ENCODE data around the gene CTRL. TPM values are rescaled to one million over a fixed set of nuclear protein-coding genes. Genes with fewer than 3 reads are reported as not detected.
A peak's percentile ranks its signal among the peaks of the same experiment; 100 is the strongest.

CTRL gene
- polyA plus RNA-seq, 1 of the 3 experiments (the other 2 are of a cell fraction): 1.9 TPM

- no peak for DNase-seq
- Histone ChIP-seq H3F3A (replicated peaks; ENCODE audit: insufficient read depth) (no peaks in the 10 kb centered on the region), H4K20me1 (ENCODE audit: insufficient read depth) (peaks cover 26% of the 10 kb centered on the region), H3K4me2 (no peak overlapping the region), H2AFZ (ENCODE audit: low read depth) (no peak overlapping the region), H3K9me3 (no peaks in the 10 kb centered on the region), H3K4me3 (ENCODE audit: low read depth in 2 of 2, low read length in 1 of 2) (no peak overlapping the region), H3K27me3 (ENCODE audit: insufficient read depth) (no peaks in the 10 kb centered on the region), H3K79me2 (ENCODE audit: insufficient read depth) (peaks cover 23% of the 10 kb centered on the region), H3K27ac (ENCODE audit: low read depth in 2 of 2, low read length in 1 of 2) (no peak overlapping the region; a peak in 1 of 4 replicates), H3K9ac (no peak overlapping the region), H3K9me2 (no peaks in the 10 kb centered on the region), H3K4me1 (ENCODE audit: control insufficient read depth in 1 of 2, insufficient read depth in 2 of 2, low read depth in 1 of 2, low read length in 1 of 2) (peaks cover 0 to 31% of the 10 kb centered on the region in 2 experiments; a peak in 1 of 4 replicates), H3K36me3 (replicated peaks in 1 of 2; ENCODE audit: control insufficient read depth in 1 of 2, insufficient read depth in 2 of 2, low read length in 1 of 2) (peaks cover 0 to 24% of the 10 kb centered on the region in 2 experiments)
- TF ChIP-seq FOXJ3 (CRISPR knock-in tag; IDR thresholded peaks at IDR 0.05) (no peak), MEF2A (IDR thresholded peaks at IDR 0.05; ENCODE audit: borderline replicate concordance, low read depth) (no peak), NRF1 (IDR thresholded peaks at IDR 0.05; ENCODE audit: low read depth, low read length) (no peak)
- ChIA-PET CTCF (interaction anchor here (0.8 to 28.1 kb wide), 3 partner anchors 13 to 107 kb away, joined by 3 to 564 read pairs (median 7); partner anchors contain the start of genes EDC4, NRN1L and PSKH1), POLR2A (interaction anchor here (0.7 to 1.0 kb wide), 2 partner anchors 8 to 11 kb away, joined by 3 read pairs; partner anchors contain the start of gene CTRL)
- WGBS (ENCODE audit: low lambda C conversion rate): 100% methylated on average over 7 of the region's 10 CpGs
Measured at GRCh38 chr16:67923414-67924116, 8.1 kb downstream of the CTRL start.

DNA sequence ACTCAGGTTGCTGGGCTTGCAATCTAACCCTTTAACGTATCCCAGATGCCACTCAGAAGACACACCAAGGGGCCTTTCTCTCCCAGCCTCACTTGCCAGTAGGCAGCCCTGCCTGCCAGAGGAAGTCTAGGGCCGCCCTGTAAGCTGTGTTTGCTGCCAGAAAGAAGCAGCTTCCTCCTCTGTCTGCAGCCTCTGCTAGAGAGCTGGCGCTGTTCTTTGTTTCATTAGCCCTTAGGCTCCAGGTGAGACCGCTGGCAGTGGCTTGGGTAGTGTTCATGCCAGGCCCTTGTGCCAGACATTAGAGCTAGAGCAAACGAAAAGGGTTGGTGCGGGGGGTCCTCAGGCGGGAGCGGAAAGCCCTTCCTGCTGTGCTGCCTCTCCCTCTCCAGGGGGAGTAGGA lies 8.9 kb downstream of the CTRL start:
- H3K36me3 ChIP-seq (replicated peaks in 1 of 2; ENCODE audit: control insufficient read depth in 1 of 2, insufficient read depth in 2 of 2, low read length in 1 of 2): peaks cover 0 to 23% of the 10 kb centered on the region in 2 experiments
- no peak overlapping the region for H2AFZ ChIP-seq (ENCODE audit: low read depth)
- H3K27ac ChIP-seq (ENCODE audit: low read depth in 2 of 2, low read length in 1 of 2): peak overlapping the region in 1 of 2 experiments; percentile 65; a peak in 1 of 4 replicates
- ChIA-PET CTCF (interaction anchor here (0.8 to 28.1 kb wide), 6 partner anchors 12 to 106 kb away, joined by 3 to 564 read pairs (median 6); partner anchors contain the start of genes EDC4, NRN1L and PSKH1), POLR2A (interaction anchor here (0.7 to 1.0 kb wide), 2 partner anchors 9 to 12 kb away, joined by 3 read pairs; partner anchors contain the start of gene CTRL)
- DNase-seq: no peak
- H3K9ac ChIP-seq: no peak overlapping the region
- peaks cover 28% of the 10 kb centered on the region for H3K79me2 ChIP-seq (ENCODE audit: insufficient read depth)
- no peaks in the 10 kb centered on the region for H3K27me3 ChIP-seq (ENCODE audit: insufficient read depth)
- H3K4me2 ChIP-seq: no peak overlapping the region
- peaks cover under 1 to 36% of the 10 kb centered on the region in 2 experiments; a peak in 2 of 4 replicates for H3K4me1 ChIP-seq (ENCODE audit: control insufficient read depth in 1 of 2, insufficient read depth in 2 of 2, low read depth in 1 of 2, low read length in 1 of 2)
- no peaks in the 10 kb centered on the region for H3K9me3 ChIP-seq
- 90% methylated on average over 7 of the region's 8 CpGs for WGBS (ENCODE audit: low lambda C conversion rate)
- no peak overlapping the region for H3K4me3 ChIP-seq (ENCODE audit: low read depth in 2 of 2, low read length in 1 of 2)
- H3K9me2 ChIP-seq: no peaks in the 10 kb centered on the region
- peaks cover 29% of the 10 kb centered on the region for H4K20me1 ChIP-seq (ENCODE audit: insufficient read depth)
- H3F3A ChIP-seq (replicated peaks; ENCODE audit: insufficient read depth): peaks cover 7% of the 10 kb centered on the region
- TF ChIP-seq FOXM1 (IDR thresholded peaks at IDR 0.05; ENCODE audit: low read depth) (no peak), USF2 (IDR thresholded peaks at IDR 0.05; ENCODE audit: borderline replicate concordance, low read depth, low read length) (no peak), TCF12 (IDR thresholded peaks at IDR 0.05) (no peak), YY1 (IDR thresholded peaks at IDR 0.05; ENCODE audit: low read depth) (no peak), FOSL2 (IDR thresholded peaks at IDR 0.05; ENCODE audit: borderline replicate concordance, low read depth) (no peak), RXRA (IDR thresholded peaks at IDR 0.05; ENCODE audit: borderline replicate concordance, low read depth) (no peak)
- TF ChIP-seq, protein P1, sequence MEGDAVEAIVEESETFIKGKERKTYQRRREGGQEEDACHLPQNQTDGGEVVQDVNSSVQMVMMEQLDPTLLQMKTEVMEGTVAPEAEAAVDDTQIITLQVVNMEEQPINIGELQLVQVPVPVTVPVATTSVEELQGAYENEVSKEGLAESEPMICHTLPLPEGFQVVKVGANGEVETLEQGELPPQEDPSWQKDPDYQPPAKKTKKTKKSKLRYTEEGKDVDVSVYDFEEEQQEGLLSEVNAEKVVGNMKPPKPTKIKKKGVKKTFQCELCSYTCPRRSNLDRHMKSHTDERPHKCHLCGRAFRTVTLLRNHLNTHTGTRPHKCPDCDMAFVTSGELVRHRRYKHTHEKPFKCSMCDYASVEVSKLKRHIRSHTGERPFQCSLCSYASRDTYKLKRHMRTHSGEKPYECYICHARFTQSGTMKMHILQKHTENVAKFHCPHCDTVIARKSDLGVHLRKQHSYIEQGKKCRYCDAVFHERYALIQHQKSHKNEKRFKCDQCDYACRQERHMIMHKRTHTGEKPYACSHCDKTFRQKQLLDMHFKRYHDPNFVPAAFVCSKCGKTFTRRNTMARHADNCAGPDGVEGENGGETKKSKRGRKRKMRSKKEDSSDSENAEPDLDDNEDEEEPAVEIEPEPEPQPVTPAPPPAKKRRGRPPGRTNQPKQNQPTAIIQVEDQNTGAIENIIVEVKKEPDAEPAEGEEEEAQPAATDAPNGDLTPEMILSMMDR (IDR thresholded peaks at IDR 0.05): no peak
- TF ChIP-seq, protein P2, sequence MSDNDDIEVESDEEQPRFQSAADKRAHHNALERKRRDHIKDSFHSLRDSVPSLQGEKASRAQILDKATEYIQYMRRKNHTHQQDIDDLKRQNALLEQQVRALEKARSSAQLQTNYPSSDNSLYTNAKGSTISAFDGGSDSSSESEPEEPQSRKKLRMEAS (IDR thresholded peaks at IDR 0.05; ENCODE audit: low read depth): no peak

Data from SK-N-SH (cell line).